Subcutaneous abdominal adipose tissue (tissue), 5 donors: ENCODE results near the gene ACBD4.

ENCODE experiments used
- H3K27ac ChIP-seq: one replicate; pipeline ENCODE4 v1.7.0; 2013; ENCODE audit warnings: low read depth, mild to moderate bottlenecking, inconsistent platforms, low read length, moderate library complexity
- H3K27me3 ChIP-seq, 5 donors: one replicate each; pipeline ENCODE4 v1.7.0; 2013; ENCODE audit warnings: low read length in 5 of 5, inconsistent platforms in 1 of 5; ENCODE audit not compliant: control insufficient read depth in 5 of 5, insufficient read depth in 4 of 5
- H3K36me3 ChIP-seq, 5 donors: one replicate each; pipeline ENCODE4 v1.7.0; 2013; ENCODE audit warnings: low read length in 5 of 5; ENCODE audit not compliant: control insufficient read depth in 5 of 5, insufficient read depth in 5 of 5
- H3K4me1 ChIP-seq, 5 donors: one replicate each; pipeline ENCODE4 v1.7.0; 2013; ENCODE audit warnings: low read length in 5 of 5, mild to moderate bottlenecking in 3 of 5, moderate library complexity in 1 of 5; ENCODE audit not compliant: control insufficient read depth in 5 of 5, insufficient read depth in 5 of 5
- H3K4me3 ChIP-seq, 5 donors: one replicate each; pipeline ENCODE4 v1.7.0; 2013; ENCODE audit warnings: low read length in 5 of 5, low read depth in 1 of 5
- H3K9ac ChIP-seq, 5 donors: one replicate each; pipeline ENCODE4 v1.7.0; 2013; ENCODE audit warnings: low read length in 5 of 5, mild to moderate bottlenecking in 4 of 5, moderate library complexity in 3 of 5
- H3K9me3 ChIP-seq, 5 donors: one replicate each; pipeline ENCODE4 v1.7.0; 2013; ENCODE audit warnings: low read length in 5 of 5; ENCODE audit not compliant: control insufficient read depth in 5 of 5
- donor health status: healthy.
- donor health status: healthy.
- donor health status: healthy.
- donor health status: healthy.
- donor health status: healthy.

The ACBD4 gene, protein sequence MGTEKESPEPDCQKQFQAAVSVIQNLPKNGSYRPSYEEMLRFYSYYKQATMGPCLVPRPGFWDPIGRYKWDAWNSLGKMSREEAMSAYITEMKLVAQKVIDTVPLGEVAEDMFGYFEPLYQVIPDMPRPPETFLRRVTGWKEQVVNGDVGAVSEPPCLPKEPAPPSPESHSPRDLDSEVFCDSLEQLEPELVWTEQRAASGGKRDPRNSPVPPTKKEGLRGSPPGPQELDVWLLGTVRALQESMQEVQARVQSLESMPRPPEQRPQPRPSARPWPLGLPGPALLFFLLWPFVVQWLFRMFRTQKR

DNA sequence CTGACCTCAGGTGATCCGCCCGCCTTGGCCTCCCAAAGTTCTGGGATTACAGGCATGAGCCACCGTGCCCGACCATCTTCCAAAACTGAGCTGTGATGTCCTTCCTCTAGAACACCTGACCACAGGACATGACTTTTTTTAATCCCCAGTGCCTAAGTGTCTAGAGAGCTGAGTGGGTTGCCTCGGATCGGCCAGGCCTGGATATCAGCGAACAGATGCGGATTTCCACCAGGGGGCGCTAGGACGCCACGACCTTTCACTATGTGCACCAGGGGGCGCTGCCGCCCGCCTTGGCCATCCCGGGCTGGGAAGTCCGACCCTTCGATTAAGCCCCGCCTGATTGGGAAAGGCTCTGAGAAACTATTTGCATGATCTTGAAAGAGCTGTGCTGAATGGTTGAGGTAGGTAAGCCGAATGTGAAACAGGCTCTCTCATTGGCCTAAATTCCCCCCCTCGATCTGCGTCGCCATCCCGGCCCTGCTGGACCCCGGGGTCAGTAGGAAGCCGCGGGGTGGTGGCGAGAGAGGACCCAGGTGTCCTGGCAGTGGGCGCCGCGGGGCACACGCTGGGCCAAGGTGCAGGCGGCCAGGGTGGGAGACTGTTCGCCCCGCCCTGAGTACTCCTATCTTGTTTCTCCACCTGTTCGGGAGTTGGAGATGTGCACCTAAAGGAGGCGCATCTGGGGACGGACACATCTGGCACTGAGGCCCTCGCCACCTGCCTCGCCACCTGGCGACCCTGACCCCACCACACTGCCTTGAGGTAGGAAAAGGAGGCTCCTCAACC is at the start of gene ACBD4:
Gene ACBD4 (plus strand): TSS at position 496 of the 786 bp plus-strand sequence. CDS start 458 bp downstream, outside the sequence.
- Histone ChIP-seq H3K9me3 (no peaks in the 10 kb centered on the region), H3K27me3 (no peaks in the 10 kb centered on the region), H3K9ac (peak within 1 kb of the TSS in 4 of 5 donors; percentile 62 to 90 (median 71)), H3K4me3 (peak within 1 kb of the TSS; percentile 52 to 85 (median 81)), H3K4me1 (peaks cover 5 to 56% (median 53%) of the 10 kb centered on the region in 5 donors), H3K36me3 (peaks cover 0 to 8% (median 0%) of the 10 kb centered on the region in 5 donors), H3K27ac (peak within 1 kb of the TSS; percentile 78)

DNA sequence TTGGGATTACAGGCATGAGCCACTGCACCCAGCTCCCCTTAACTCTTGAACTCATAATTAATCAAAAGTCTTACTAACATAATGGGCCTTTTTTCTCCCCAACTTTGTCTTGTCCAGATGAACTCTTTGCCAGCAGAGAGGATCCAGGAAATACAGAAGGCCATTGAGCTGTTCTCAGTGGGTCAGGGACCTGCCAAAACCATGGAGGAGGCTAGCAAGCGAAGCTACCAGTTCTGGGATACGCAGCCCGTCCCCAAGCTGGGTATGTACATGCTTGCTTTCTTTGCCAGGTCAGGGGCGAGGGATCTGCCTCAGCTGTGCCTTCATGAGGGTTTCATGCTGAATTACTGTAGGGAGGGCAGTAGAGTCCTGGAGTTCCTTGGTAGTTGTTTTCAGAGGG is 49.1 kb upstream of the ACBD4 start:
- Histone ChIP-seq H3K4me3 (no peak overlapping the region), H3K27me3 (no peaks in the 10 kb centered on the region), H3K9ac (no peak overlapping the region), H3K9me3 (no peaks in the 10 kb centered on the region), H3K36me3 (peaks cover 6 to 84% (median 74%) of the 10 kb centered on the region in 5 donors), H3K27ac (peak overlapping the region; percentile 50), H3K4me1 (peaks cover 0 to 21% (median 14%) of the 10 kb centered on the region in 5 donors)

DNA sequence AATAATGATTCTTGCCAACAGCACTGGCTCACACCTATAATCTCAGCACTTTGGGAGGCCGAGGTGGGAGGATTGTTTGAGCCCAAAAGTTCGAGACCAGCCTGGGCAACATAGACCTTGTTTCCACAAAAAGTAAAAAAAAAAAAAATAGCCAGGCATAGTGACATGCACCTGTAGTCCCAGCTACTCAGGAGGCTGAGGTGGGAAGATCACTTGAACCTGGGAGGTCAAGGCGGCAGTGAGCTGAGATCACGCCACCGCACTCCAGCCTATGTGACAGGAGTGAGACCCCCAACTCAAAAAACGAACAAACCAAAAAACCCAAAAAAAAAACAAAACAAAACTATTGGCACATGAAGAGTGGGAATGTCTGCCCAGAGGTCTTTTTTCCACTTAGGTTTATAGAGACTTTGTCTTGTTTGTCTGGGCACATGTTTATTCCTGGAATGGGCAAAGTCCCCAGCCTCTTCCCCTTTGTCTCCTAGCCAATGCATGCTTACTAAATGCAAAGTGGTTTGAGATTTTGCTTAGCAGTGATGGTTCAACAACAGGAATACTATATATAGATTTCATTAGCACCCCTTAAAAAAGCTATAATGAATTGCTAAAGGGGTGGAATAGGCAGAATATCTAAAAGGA is 48.5 kb upstream of the ACBD4 start:
- Histone ChIP-seq H3K4me3 (no peak overlapping the region), H3K36me3 (peaks cover 6 to 84% (median 72%) of the 10 kb centered on the region in 5 donors)

DNA sequence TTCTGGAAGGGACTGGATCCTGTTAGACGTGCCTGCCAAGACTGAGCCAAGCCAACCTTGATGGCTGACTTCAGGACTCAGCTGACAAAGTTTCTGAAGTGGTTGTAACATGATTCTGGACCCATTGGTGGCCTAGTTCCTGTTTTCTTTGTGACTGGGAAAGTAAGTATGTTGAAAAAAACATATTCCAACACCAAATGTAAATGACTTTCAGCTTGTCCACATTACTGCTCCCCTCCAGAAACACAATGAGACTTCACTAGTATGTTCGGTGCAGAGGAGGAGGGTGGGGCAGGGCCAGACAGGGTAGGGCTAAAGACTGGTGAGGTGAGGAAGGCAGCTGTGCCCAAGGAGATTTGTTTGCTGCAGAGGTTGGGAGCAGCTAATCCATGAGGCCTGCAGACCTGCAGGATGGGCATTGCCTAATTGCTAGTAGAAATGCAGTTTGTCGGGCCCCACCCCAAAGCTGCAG is 47.9 kb upstream of the ACBD4 start:
- Histone ChIP-seq H3K9me3 (no peaks in the 10 kb centered on the region), H3K36me3 (peaks cover 4 to 84% (median 70%) of the 10 kb centered on the region in 5 donors), H3K4me1 (peaks cover 0 to 22% (median 16%) of the 10 kb centered on the region in 5 donors), H3K27me3 (no peaks in the 10 kb centered on the region), H3K27ac (peak overlapping the region; percentile 50), H3K4me3 (no peak overlapping the region), H3K9ac (peak overlapping the region in 1 of 5 donors; percentile 20)

More for the DNA sequence above, 48.5 kb upstream of the ACBD4 start:
- Histone ChIP-seq H3K4me1 (peaks cover 0 to 17% (median 11%) of the 10 kb centered on the region in 5 donors), H3K27me3 (no peaks in the 10 kb centered on the region), H3K9ac (peak overlapping the region in 1 of 5 donors; percentile 20), H3K27ac (peak overlapping the region; percentile 50), H3K9me3 (no peaks in the 10 kb centered on the region)

DNA sequence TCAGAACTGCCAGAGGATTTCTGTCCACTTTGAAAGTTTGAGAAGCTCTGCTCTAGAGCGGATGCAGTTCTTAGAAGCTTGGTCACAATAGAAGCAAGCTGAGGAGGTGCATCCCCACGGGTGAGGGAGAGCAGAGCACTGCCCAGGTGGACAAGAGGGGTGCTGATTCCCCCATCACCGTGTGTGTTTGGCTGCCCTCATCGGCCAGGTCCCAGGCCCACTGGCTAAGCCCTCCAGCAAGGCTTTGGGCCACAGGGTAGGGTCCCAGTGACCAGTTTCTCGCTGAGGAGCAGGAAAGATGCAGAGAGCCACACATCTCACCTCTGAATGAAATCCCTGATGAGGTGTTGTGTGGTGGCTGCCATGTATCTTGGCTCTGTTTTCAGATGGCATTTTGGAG is 47.5 kb upstream of the ACBD4 start:
- Histone ChIP-seq H3K27ac (no peak overlapping the region), H3K4me1 (peaks cover 3 to 27% (median 19%) of the 10 kb centered on the region in 5 donors)

DNA sequence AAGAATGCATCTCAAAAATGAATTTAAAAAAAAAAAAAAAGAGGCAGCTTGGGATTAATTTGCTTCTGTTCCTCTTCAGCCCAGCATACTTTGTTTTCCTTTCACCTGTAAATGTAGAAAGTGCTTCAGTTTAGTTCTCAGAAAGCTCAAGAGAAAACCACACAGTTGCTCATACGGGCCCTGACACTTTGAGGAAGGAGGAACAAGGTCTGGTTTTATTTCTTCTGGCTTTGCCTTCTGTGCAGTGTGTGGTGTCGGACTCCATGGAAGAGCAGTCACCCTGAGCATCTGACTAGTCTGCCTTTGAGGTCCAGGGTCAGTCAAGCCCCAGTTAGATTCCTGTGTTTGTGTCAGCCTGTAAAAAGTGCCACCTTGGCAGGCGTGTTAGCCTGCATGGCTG is 46.7 kb upstream of the ACBD4 start:
- H3K36me3 ChIP-seq: peaks cover 4 to 86% (median 68%) of the 10 kb centered on the region in 5 donors
- H3K4me1 ChIP-seq: peaks cover 5 to 34% (median 26%) of the 10 kb centered on the region in 5 donors
- no peaks in the 10 kb centered on the region for H3K9me3 ChIP-seq
- H3K27ac ChIP-seq: no peak overlapping the region
- no peaks in the 10 kb centered on the region for H3K27me3 ChIP-seq
- no peak overlapping the region for H3K9ac ChIP-seq
- H3K4me3 ChIP-seq: no peak overlapping the region

More for the DNA sequence above, 47.5 kb upstream of the ACBD4 start:
- Histone ChIP-seq H3K9ac (no peak overlapping the region), H3K4me3 (no peak overlapping the region), H3K9me3 (no peaks in the 10 kb centered on the region), H3K27me3 (no peaks in the 10 kb centered on the region), H3K36me3 (peaks cover 4 to 83% (median 72%) of the 10 kb centered on the region in 5 donors)

DNA sequence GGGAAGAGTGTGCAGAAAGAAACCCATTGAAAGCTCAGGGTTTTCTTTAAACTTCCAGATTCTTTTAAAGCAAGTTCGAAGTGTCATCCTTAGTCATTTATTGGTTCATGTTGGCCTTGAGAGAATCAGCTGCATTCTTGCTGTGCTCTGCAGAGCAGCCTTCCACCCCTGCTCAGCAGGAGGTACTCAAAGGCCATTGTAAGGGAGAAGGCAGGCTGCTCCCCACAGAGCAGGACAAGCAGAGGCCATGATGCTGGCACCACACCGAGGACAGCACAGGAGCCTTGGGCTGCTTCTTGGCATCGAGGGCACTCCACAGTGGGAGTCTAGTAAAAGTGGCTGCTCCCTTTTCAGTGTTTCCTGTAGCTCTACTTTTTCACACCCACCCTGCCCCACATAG is 44.8 kb upstream of the ACBD4 start:
- H3K27ac ChIP-seq: no peak overlapping the region
- H3K36me3 ChIP-seq: peaks cover 4 to 91% (median 62%) of the 10 kb centered on the region in 5 donors
- H3K4me1 ChIP-seq: peaks cover 5 to 36% (median 28%) of the 10 kb centered on the region in 5 donors

DNA sequence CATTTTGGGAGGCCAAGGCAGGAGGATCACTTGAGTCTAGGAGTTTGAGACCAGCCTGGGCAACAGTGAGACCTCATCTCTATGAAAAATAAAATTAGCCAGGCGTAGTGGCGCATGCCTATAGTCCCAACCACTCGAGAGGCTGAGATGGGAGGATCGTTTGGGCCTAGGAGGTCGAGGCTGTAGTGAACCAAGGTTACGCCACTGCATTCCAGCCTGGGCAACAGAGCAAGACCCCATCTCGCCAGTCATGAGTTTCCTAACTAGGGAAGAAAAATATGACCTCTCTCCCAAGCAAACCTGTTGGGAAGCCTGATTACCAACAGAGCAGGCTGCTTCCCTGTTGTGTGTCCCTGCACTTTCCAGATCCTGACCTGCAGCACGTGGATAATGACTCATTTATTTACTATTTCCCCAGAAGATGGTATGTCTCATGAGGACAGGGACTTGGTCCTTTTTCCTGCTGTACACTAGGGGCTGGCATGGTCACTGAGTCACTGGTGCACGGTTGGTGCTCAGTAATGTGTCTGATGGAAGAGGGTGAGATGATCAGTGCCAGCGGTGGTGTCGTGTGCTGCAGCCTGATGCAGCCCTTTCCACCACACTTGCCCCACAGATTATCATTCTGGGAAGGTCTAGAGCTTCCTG is 43.6 kb upstream of the ACBD4 start:
- H3K4me3 ChIP-seq: no peak overlapping the region
- peaks cover 4 to 91% (median 67%) of the 10 kb centered on the region in 5 donors for H3K36me3 ChIP-seq
- peak overlapping the region; percentile 77 for H3K27ac ChIP-seq
- H3K9ac ChIP-seq: peak overlapping the region in 1 of 5 donors; percentile 21
- H3K27me3 ChIP-seq: no peaks in the 10 kb centered on the region
- H3K4me1 ChIP-seq: peaks cover 5 to 36% (median 29%) of the 10 kb centered on the region in 5 donors
- no peaks in the 10 kb centered on the region for H3K9me3 ChIP-seq

More for the DNA sequence above, 44.8 kb upstream of the ACBD4 start:
- H3K27me3 ChIP-seq: no peaks in the 10 kb centered on the region
- H3K4me3 ChIP-seq: no peak overlapping the region
- no peak overlapping the region for H3K9ac ChIP-seq
- H3K9me3 ChIP-seq: no peaks in the 10 kb centered on the region

DNA sequence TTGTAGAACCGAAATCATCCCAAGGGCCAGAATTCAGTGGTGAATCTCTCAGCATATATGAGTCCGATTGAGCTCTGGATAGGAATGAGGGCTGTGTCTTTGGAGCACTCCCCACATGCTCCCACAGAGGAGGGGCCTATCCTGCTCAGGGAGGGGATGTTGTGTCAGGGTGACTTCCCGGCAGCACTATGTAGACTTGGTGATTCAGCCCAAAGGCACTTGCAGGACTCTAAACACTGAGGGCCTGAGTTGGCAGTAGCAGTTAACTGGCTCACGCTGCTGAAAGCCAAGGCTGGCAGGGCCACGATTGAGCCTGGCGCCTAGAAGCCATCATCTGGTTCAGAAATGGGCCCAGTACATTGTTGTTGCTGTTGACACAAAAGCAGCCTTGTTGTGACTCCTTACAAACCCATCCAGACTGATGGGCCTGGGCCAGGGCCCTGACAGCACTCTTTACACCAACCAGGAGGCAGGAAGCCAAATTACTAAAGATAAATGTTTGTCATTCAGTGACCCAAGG is 42.5 kb upstream of the ACBD4 start:
- peaks cover 8 to 36% (median 30%) of the 10 kb centered on the region in 5 donors for H3K4me1 ChIP-seq
- H3K4me3 ChIP-seq: no peak overlapping the region
- H3K9me3 ChIP-seq: no peaks in the 10 kb centered on the region
- peak overlapping the region in 2 of 5 donors; percentile 35 to 36 for H3K9ac ChIP-seq
- H3K27me3 ChIP-seq: no peaks in the 10 kb centered on the region
- peaks cover 4 to 91% (median 67%) of the 10 kb centered on the region in 5 donors for H3K36me3 ChIP-seq
- H3K27ac ChIP-seq: peak overlapping the region; percentile 77
